Measurements from ENCODE around the gene IL6R.
"Not testable (repeated sequence)": the region's sequence is repeated elsewhere in the genome, so short reads cannot be mapped to it uniquely, and the experiment has no call there.

The IL6R gene

GRCh38 chr1:154418062-154418921 is 13.1 kb downstream of the IL6R start:
- no peak for TF ChIP-seq ZNF8 (CRISPR knock-in tag; IDR thresholded peaks at IDR 0.05)
- TF ChIP-seq ZFP3 (CRISPR knock-in tag; IDR thresholded peaks at IDR 0.05) = no peak
- no peak for TF ChIP-seq ISL1 (CRISPR knock-in tag; IDR thresholded peaks at IDR 0.05)
- no peak for TF ChIP-seq CSRNP3 (CRISPR knock-in tag; IDR thresholded peaks at IDR 0.05)
- TF ChIP-seq TSHZ2 (CRISPR knock-in tag; IDR thresholded peaks at IDR 0.05) = peak; percentile 28; the same call in 1 of the 2 replicates
- no peak for TF ChIP-seq ESRRG (CRISPR knock-in tag; IDR thresholded peaks at IDR 0.05)
- ATAC-seq = no peak

- TF ChIP-seq CSRNP3 (CRISPR knock-in tag; IDR thresholded peaks at IDR 0.05) (no peak), PPARA (CRISPR knock-in tag; IDR thresholded peaks at IDR 0.05; ENCODE audit: borderline replicate concordance) (no peak), TOX (CRISPR knock-in tag; IDR thresholded peaks at IDR 0.05; ENCODE audit: borderline replicate concordance) (no peak), POU6F1 (CRISPR knock-in tag; IDR thresholded peaks at IDR 0.05; ENCODE audit: borderline replicate concordance, low read depth) (no peak), ZNF8 (CRISPR knock-in tag; IDR thresholded peaks at IDR 0.05) (no peak), ISL1 (CRISPR knock-in tag; IDR thresholded peaks at IDR 0.05) (no peak)
- no peak for ATAC-seq
Observed at GRCh38 chr1:154418923-154419619, 13.9 kb downstream of the IL6R start.

GRCh38 chr1:154419620-154420571 is 14.8 kb downstream of the IL6R start:
- TF ChIP-seq GLIS3 (CRISPR knock-in tag; IDR thresholded peaks at IDR 0.05) = no peak
- 0 out of 2 replicates have a peak, but pooled peaks have one; percentile 27 for TF ChIP-seq OSR1 (CRISPR knock-in tag; IDR thresholded peaks at IDR 0.05)
- TF ChIP-seq TOX (CRISPR knock-in tag; IDR thresholded peaks at IDR 0.05; ENCODE audit: borderline replicate concordance) = peak; percentile 55; the same call in 1 of the 2 replicates
- peak; percentile 89 for ATAC-seq

GRCh38 chr1:154420961-154421924 is 16.1 kb downstream of the IL6R start:
- no peak for TF ChIP-seq RARB (CRISPR knock-in tag; IDR thresholded peaks at IDR 0.05)
- no peak for TF ChIP-seq POU6F1 (CRISPR knock-in tag; IDR thresholded peaks at IDR 0.05; ENCODE audit: borderline replicate concordance, low read depth)
- TF ChIP-seq ISL1 (CRISPR knock-in tag; IDR thresholded peaks at IDR 0.05) = no peak
- TF ChIP-seq ZC3H10 (CRISPR knock-in tag; IDR thresholded peaks at IDR 0.05) = no peak
- TF ChIP-seq ZNF8 (CRISPR knock-in tag; IDR thresholded peaks at IDR 0.05) = no peak
- no peak for TF ChIP-seq TCF4 (CRISPR knock-in tag; IDR thresholded peaks at IDR 0.05; ENCODE audit: borderline replicate concordance)
- no peak for TF ChIP-seq ESRRG (CRISPR knock-in tag; IDR thresholded peaks at IDR 0.05)
- no peak for ATAC-seq

- not testable (repeated sequence) for ATAC-seq
Observed at GRCh38 chr1:154422049-154422448, 16.9 kb downstream of the IL6R start.

All from SK-N-SH treated with all-trans-retinoic acid at 6 μM for 48 hours (cell line).